Smooth muscle cell (in vitro differentiated cells): ENCODE data around the gene FAM3A. TPM values are rescaled to one million over a fixed set of nuclear protein-coding genes. Genes with fewer than 3 reads are reported as not detected.

Experiments used
- DNase-seq: peaks from one replicate; lab custom pipeline; 2025; ENCODE audit not compliant: unreplicated experiment; lab: John Stamatoyannopoulos, UW
- H2AFZ ChIP-seq: fragments of 200-600 bp; sonication (generic); 2 replicates; pipeline ENCODE4 v1.6.0; 2016; ENCODE audit warnings: antibody characterized with exemption, low read depth, mild to moderate bottlenecking
- H3F3A ChIP-seq: fragments of 200-600 bp; sonication (generic); 2 replicates; pipeline ENCODE4 v1.6.0; 2017; ENCODE audit warnings: antibody characterized with exemption, low read depth
- H3K27ac ChIP-seq: fragments of 200-600 bp; sonication (generic); 2 replicates; pipeline ENCODE4 v1.5.1; 2016; ENCODE audit warnings: low read depth, mild to moderate bottlenecking
- H3K27me3 ChIP-seq: fragments of 200-600 bp; sonication (generic); 2 replicates; pipeline ENCODE4 v1.6.1; 2016; ENCODE audit warnings: low read depth, mild to moderate bottlenecking
- H3K36me3 ChIP-seq: fragments of 200-600 bp; sonication (generic); 2 replicates; pipeline ENCODE4 v1.5.1; 2016; ENCODE audit warnings: low read depth
- H3K4me1 ChIP-seq: fragments of 200-600 bp; sonication (generic); 2 replicates; pipeline ENCODE4 v1.5.1; 2016; ENCODE audit warnings: low read depth
- H3K4me2 ChIP-seq: fragments of 200-600 bp; sonication (generic); 2 replicates; pipeline ENCODE4 v1.6.0; 2016; ENCODE audit warnings: mild to moderate bottlenecking
- H3K4me3 ChIP-seq: fragments of 200-600 bp; sonication (generic); 2 replicates; pipeline ENCODE4 v1.5.1; 2016; ENCODE audit warnings: mild to moderate bottlenecking
- H3K79me2 ChIP-seq: fragments of 200-600 bp; sonication (generic); 2 replicates; pipeline ENCODE4 v1.6.0; 2016; ENCODE audit warnings: low read depth, mild to moderate bottlenecking
- H3K9ac ChIP-seq: fragments of 200-600 bp; sonication (generic); 2 replicates; pipeline ENCODE4 v1.6.0; 2016; ENCODE audit warnings: low read depth
- H3K9me3 ChIP-seq: fragments of 200-600 bp; sonication (generic); replicated peaks from 2 replicates; pipeline ENCODE4 v1.5.1; 2016; ENCODE audit warnings: low read depth
- H4K20me1 ChIP-seq: fragments of 200-600 bp; sonication (generic); 2 replicates; pipeline ENCODE4 v1.6.0; 2016; ENCODE audit warnings: low read depth
- CTCF ChIP-seq: fragments of 200-600 bp; sonication (generic); IDR thresholded peaks from 2 replicates; pipeline ENCODE4 v1.5.1; 2017; ENCODE audit warnings: borderline replicate concordance, mild to moderate bottlenecking, antibody characterized with exemption; ENCODE audit not compliant: insufficient read depth, poor library complexity, severe bottlenecking
- WGBS: methylation state at CpG from one replicate; pipeline ENCODE4 v1.1.7; 2016; ENCODE audit warnings: low lambda C conversion rate; 5-methylcytosine and 5-hydroxymethylcytosine counted together
- polyA plus RNA-seq: library from polyadenylated mRNA; unstranded; fragments of >200 nt; fragmentation: Nextera tagmentation; extraction: Ambion mirVana; gene quantifications from 2 replicates; pipeline ENCODE4 v1.2.1, GENCODE V29; 2016
- total RNA-seq: library from RNA; depleted of rRNA; stranded (reverse); fragments of >200 nt; gene quantifications from 2 replicates; pipeline ENCODE4 v1.2.3, GENCODE V29; 2014

The FAM3A gene
- total and polyA plus RNA-seq, 2 experiments from 2014 or later = 13.6 to 49.1 TPM

- no peak for DNase-seq
- WGBS = 28% methylated on average over 25 of the region's 25 CpGs
- peak overlapping the region; percentile 27 for H3K9ac ChIP-seq
- H3F3A ChIP-seq = no peaks in the 10 kb centered on the region
- no peak for TF ChIP-seq CTCF
- no peaks in the 10 kb centered on the region for H3K9me3 ChIP-seq
- peaks cover 4% of the 10 kb centered on the region for H3K4me1 ChIP-seq
- H3K27ac ChIP-seq = peak overlapping the region; percentile 80
- no peaks in the 10 kb centered on the region for H4K20me1 ChIP-seq
- no peaks in the 10 kb centered on the region for H3K36me3 ChIP-seq
- peak overlapping the region; percentile 79 for H3K4me2 ChIP-seq
- H3K4me3 ChIP-seq = peak overlapping the region; percentile 48
- H3K79me2 ChIP-seq = peaks cover 7% of the 10 kb centered on the region
- no peaks in the 10 kb centered on the region for H3K27me3 ChIP-seq
- H2AFZ ChIP-seq = no peak overlapping the region
Measured at GRCh38 chrX:154517101-154517781, 1.2 kb upstream of the FAM3A start.

GRCh38 chrX:154516656-154517100 is 646 bp upstream of the FAM3A start:
- Histone ChIP-seq H4K20me1 (no peaks in the 10 kb centered on the region), H3K4me2 (peak overlapping the region; percentile 79), H3K36me3 (no peaks in the 10 kb centered on the region), H3F3A (no peaks in the 10 kb centered on the region), H3K27ac (peak overlapping the region; percentile 80), H3K4me1 (peaks cover 4% of the 10 kb centered on the region), H2AFZ (no peak overlapping the region), H3K27me3 (no peaks in the 10 kb centered on the region), H3K79me2 (peaks cover 7% of the 10 kb centered on the region), H3K4me3 (peak overlapping the region; percentile 48), H3K9ac (peak overlapping the region; percentile 27), H3K9me3 (no peaks in the 10 kb centered on the region)
- whole genome bisulfite sequencing = 38% methylated on average over 19 of the region's 19 CpGs
- peak; percentile 57 for DNase-seq
- no peak for TF ChIP-seq CTCF

- peaks cover 4% of the 10 kb centered on the region for H3K4me1 ChIP-seq
- H3K9me3 ChIP-seq = no peaks in the 10 kb centered on the region
- H3K4me2 ChIP-seq = peak overlapping the region; percentile 91
- H2AFZ ChIP-seq = no peak overlapping the region
- no peaks in the 10 kb centered on the region for H3K27me3 ChIP-seq
- peak overlapping the region; percentile 83 for H3K27ac ChIP-seq
- WGBS = 64% methylated on average over 21 of the region's 34 CpGs
- H4K20me1 ChIP-seq = no peaks in the 10 kb centered on the region
- peak overlapping the region; percentile 67 for H3K4me3 ChIP-seq
- H3K36me3 ChIP-seq = no peaks in the 10 kb centered on the region
- peak overlapping the region; percentile 74 for H3K9ac ChIP-seq
- no peak for DNase-seq
- no peaks in the 10 kb centered on the region for H3F3A ChIP-seq
- H3K79me2 ChIP-seq = peaks cover 7% of the 10 kb centered on the region
- no peak for TF ChIP-seq CTCF
Measured at GRCh38 chrX:154515090-154515965, 704 bp downstream of the FAM3A start.
